GM12891 (cell line): ENCODE results near the gene TMEM150A.

Experiments
- POLR2A ChIP-seq: IDR thresholded peaks from 2 replicates; pipeline ENCODE4 v1.6.1; 2011; ENCODE audit warnings: low read depth, low read length, control low read depth
- TAF1 ChIP-seq: IDR thresholded peaks from 2 replicates; pipeline ENCODE4 v1.6.1; 2011; ENCODE audit warnings: low read depth, low read length, control low read depth

GRCh38 chr2:85584857-85585780, 17.4 kb downstream of the TMEM150A start:
- TF ChIP-seq TAF1 (no peak), POLR2A (no peak)
